Peyer's patch (tissue), 4 donors: ENCODE results near the gene AOPEP. TPM values are rescaled to one million over a fixed set of nuclear protein-coding genes. Genes with fewer than 3 reads are reported as not detected.

Experiments used
- DNase-seq, 3 donors: peaks; one replicate each; pipeline ENCODE4 v3.0.0-alpha.2; 2017 to 2019
- H3K27ac ChIP-seq, 4 donors: fragments of 200-600 bp; sonication (generic); one replicate each; pipeline ENCODE4 v1.5.1; 2016 to 2019
- H3K27me3 ChIP-seq, 2 donors: fragments of 200-600 bp; sonication (generic); one replicate each; pipeline ENCODE4 v1.5.1; 2019
- H3K36me3 ChIP-seq, 3 donors: fragments of 200-600 bp; sonication (generic); one replicate each; pipeline ENCODE4 v1.5.1; 2016 to 2019
- H3K4me1 ChIP-seq, 4 donors: fragments of 200-600 bp; sonication (generic); one replicate each; pipeline ENCODE4 v1.5.1; 2016 to 2019
- H3K4me3 ChIP-seq, 4 donors: fragments of 200-600 bp; sonication (generic); 1 replicate in 3 of 4; 2 replicates in 1 of 4; pipeline ENCODE4 v1.5.1; 2016 to 2019; ENCODE audit warnings: mild to moderate bottlenecking in 1 of 4
- H3K9me3 ChIP-seq, 4 donors: fragments of 200-600 bp; sonication (generic); one replicate each; pipeline ENCODE4 v1.5.1; 2016 to 2019; ENCODE audit warnings: mild to moderate bottlenecking in 1 of 4
- POLR2A ChIP-seq, 2 donors: fragments of 450-650 bp; IDR thresholded peaks; one replicate each; pipeline ENCODE4 v1.5.1; 2017; ENCODE audit warnings: antibody characterized with exemption in 2 of 2, mild to moderate bottlenecking in 2 of 2, moderate library complexity in 2 of 2
- total RNA-seq, 4 donors: library from RNA; depleted of rRNA; stranded (reverse); fragments of >200 nt; gene quantifications; one replicate each; pipeline ENCODE4 v1.1.0, GENCODE V29; 2016
- TF ChIP-seq, protein P1 (sequence below), 6 experiments: fragments of 450-650 bp in 4 of 6; fragments of 200-600 bp in 2 of 6; sonication (generic) in 1 of 6; IDR thresholded peaks; one replicate each; pipeline ENCODE4 v1.5.1; 2017 to 2019; ENCODE audit warnings: antibody characterized with exemption in 6 of 6, mild to moderate bottlenecking in 3 of 6, moderate library complexity in 1 of 6

The AOPEP gene
- total RNA-seq, 4 donors from 2014 or later = 83.5 to 272 (median 117) TPM

DNA sequence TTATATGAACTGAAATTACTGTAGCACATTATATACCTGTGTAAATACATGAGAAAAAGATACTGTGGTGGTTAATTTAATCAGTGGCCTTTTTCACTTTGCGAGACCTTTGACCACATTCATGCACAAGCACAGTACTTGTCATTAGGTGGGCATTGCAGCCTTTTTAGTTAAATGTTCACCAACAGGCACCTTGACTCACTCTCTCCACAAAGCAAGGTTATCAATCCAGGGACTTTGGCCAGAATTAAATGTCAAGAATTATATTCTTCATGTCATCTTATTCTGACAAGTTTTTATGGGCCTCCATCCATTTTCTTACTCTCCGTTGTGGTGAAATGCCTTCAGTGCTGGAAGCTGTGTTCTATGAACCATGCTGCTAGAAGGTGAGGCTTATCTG, 72.2 kb downstream of the AOPEP start:
- no peak for TF ChIP-seq POLR2A (IDR thresholded peaks at IDR 0.05)
- TF ChIP-seq, protein P1, sequence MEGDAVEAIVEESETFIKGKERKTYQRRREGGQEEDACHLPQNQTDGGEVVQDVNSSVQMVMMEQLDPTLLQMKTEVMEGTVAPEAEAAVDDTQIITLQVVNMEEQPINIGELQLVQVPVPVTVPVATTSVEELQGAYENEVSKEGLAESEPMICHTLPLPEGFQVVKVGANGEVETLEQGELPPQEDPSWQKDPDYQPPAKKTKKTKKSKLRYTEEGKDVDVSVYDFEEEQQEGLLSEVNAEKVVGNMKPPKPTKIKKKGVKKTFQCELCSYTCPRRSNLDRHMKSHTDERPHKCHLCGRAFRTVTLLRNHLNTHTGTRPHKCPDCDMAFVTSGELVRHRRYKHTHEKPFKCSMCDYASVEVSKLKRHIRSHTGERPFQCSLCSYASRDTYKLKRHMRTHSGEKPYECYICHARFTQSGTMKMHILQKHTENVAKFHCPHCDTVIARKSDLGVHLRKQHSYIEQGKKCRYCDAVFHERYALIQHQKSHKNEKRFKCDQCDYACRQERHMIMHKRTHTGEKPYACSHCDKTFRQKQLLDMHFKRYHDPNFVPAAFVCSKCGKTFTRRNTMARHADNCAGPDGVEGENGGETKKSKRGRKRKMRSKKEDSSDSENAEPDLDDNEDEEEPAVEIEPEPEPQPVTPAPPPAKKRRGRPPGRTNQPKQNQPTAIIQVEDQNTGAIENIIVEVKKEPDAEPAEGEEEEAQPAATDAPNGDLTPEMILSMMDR (IDR thresholded peaks at IDR 0.05) = no peak
- H3K27me3 ChIP-seq = no peaks in the 10 kb centered on the region
- no peak for DNase-seq
- H3K36me3 ChIP-seq = peaks cover 0 to 9% (median 0%) of the 10 kb centered on the region in 3 donors
- H3K4me1 ChIP-seq = peaks cover 0 to 8% (median 0%) of the 10 kb centered on the region in 4 donors
- H3K4me3 ChIP-seq = no peak overlapping the region
- H3K9me3 ChIP-seq = no peaks in the 10 kb centered on the region
- no peak overlapping the region for H3K27ac ChIP-seq

DNA sequence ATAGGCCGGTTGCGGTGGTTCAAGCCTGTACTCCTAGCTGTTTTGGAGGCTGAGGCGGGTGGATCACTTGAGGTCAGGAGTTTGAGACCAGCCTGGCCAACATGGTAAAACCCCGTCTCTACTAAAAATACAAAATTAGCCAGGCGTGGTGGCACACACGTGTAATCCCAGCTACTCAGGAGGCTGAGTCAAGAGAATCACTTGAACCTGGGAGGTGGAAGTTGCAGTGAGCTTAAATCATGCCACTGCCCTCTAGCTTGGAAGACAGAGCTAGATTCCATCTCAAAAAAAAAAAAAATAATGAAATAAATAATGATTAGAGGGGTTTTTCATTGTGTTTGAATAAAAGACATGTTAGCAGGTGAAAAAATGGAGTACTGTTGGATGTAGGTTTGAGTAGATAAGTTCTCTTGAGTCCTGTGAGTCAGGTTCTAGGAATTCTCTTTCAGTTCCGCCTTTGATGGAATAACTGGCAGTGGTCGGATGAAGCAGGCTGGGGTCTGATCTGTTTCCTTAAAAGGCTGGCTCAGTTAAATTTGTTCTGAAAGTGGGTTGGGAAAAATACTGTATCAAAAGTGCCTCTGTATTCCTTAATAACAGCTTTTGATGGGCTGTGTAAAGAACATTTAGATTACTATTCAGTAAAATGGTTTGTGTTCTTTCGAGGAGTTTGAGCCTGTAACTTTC, 73.2 kb downstream of the AOPEP start:
- DNase-seq = no peak
- TF ChIP-seq, protein P1 (IDR thresholded peaks at IDR 0.05) = no peak
- TF ChIP-seq POLR2A (IDR thresholded peaks at IDR 0.05) = no peak
- H3K27ac ChIP-seq = peak overlapping the region in 2 of 4 donors; percentile 10 to 44
- H3K4me1 ChIP-seq = peaks cover 0 to 9% (median 0%) of the 10 kb centered on the region in 4 donors
- no peaks in the 10 kb centered on the region for H3K9me3 ChIP-seq
- H3K36me3 ChIP-seq = peaks cover 0 to 8% (median 0%) of the 10 kb centered on the region in 3 donors
- H3K4me3 ChIP-seq = no peak overlapping the region
- H3K27me3 ChIP-seq = no peaks in the 10 kb centered on the region

DNA sequence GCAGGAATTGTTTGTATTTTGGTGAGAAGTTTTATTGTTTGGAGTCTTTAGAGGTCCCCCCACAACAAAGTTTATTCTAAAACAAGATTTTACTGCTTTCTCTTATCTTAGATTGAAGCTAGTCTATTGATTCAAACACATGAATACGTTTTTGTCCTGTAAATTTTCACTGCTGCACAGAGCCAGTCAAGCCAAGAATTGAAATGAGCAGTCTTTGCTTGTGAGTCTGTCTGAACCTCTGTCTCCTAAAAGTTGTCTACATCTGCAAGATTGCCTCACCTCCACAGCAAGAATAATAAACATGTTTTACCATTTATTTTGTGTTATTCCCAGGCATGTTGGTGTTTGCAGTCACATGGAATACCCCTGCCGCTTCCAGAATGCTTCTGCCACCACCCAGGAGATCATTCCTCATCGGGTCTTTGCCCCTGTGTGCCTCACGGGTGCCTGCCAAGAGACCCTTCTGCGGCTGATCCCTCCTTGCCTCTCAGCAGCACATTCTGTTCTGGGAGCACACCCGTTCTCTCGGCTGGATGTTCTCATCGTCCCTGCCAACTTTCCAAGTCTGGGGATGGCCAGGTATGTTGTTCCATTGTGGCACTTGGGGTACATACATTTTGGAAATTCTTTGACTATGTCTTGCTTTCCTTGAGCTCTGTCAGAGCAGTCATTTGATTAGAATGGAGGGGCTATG, 74.1 kb downstream of the AOPEP start:
- Histone ChIP-seq H3K27ac (peak overlapping the region in 3 of 4 donors; percentile 34 to 67 (median 44)), H3K36me3 (peaks cover 0 to 5% (median 0%) of the 10 kb centered on the region in 3 donors), H3K4me1 (peaks cover 0 to 18% (median 0%) of the 10 kb centered on the region in 4 donors), H3K27me3 (no peaks in the 10 kb centered on the region), H3K9me3 (no peaks in the 10 kb centered on the region), H3K4me3 (no peak overlapping the region)
- TF ChIP-seq, protein P1 (IDR thresholded peaks at IDR 0.05) = no peak
- no peak for TF ChIP-seq POLR2A (IDR thresholded peaks at IDR 0.05)
- DNase-seq = no peak

DNA sequence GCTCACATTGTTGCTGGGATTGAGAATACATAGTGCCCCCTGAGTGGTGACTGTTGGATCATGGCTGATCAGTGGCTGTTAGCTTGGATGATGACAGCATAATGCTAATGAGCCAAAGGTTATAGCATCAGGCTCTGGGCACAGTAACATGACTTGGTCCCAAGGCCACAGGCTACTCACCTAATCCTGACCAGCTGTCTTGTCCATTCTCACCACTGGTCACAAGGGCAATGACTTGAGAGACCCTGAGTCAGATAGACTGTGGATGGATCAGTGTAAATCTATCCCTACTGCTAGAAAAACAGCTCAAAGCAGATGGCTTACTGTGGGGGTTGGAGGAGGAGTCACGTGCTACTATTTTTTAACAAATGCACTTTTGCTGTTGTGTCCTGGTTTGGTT, 74.7 kb downstream of the AOPEP start:
- Histone ChIP-seq H3K27me3 (no peaks in the 10 kb centered on the region), H3K4me1 (peaks cover 0 to 18% (median 2%) of the 10 kb centered on the region in 4 donors), H3K4me3 (no peak overlapping the region), H3K36me3 (peaks cover 0 to 5% (median 0%) of the 10 kb centered on the region in 3 donors), H3K9me3 (no peaks in the 10 kb centered on the region), H3K27ac (peak overlapping the region in 2 of 4 donors; percentile 44 to 67)
- no peak for DNase-seq
- TF ChIP-seq POLR2A (IDR thresholded peaks at IDR 0.05) = no peak
- TF ChIP-seq, protein P1 (IDR thresholded peaks at IDR 0.05) = no peak

DNA sequence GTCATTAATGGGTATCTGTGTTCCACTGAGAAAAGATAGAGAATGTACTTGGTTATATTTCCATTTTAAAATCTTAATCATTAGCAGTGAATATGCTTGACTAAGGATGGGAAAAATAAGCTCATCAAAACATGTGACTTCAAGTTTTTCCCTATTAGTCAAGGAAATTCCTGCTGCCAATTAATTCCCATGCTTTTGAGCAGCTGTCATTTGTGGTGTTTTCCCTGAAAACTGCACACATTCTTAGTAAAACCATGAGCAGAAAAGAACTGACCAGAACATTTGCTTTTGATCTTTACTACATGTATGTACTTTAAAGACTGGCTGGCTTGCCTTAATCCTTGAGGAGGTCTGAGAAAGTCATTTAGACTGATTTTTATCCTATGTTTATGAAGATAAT, 75.2 kb downstream of the AOPEP start:
- TF ChIP-seq, protein P1 (IDR thresholded peaks at IDR 0.05) = no peak
- no peak for TF ChIP-seq POLR2A (IDR thresholded peaks at IDR 0.05)
- H3K9me3 ChIP-seq = no peaks in the 10 kb centered on the region
- peaks cover 0 to 18% (median 2%) of the 10 kb centered on the region in 4 donors for H3K4me1 ChIP-seq
- peak overlapping the region in 2 of 4 donors; percentile 44 to 67 for H3K27ac ChIP-seq
- no peak for DNase-seq
- H3K27me3 ChIP-seq = no peaks in the 10 kb centered on the region
- no peak overlapping the region for H3K4me3 ChIP-seq
- H3K36me3 ChIP-seq = peaks cover 0 to 5% (median 0%) of the 10 kb centered on the region in 3 donors
